ENCODE measurements around the gene DTYMK.

The DTYMK gene

DNA sequence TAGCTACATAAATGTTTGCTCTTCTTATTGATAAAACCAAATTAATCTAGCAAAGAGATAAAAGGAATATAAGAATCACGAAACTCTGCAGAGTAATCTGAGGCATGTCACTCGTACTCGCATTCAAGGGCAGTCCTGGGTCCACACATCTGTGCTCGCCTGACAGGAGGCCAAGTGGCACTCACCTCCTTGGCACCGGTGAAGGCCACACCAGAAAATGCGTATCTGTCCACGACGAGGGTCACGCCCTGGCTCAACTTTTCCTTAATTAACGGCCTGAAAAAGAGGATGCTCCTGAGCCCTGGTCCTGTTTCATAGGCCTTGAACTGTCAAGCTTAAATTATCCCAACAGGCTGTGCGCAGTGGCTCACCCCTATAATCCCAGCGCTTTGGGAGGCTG, 6.6 kb downstream of the DTYMK start:
- H3K4me1 ChIP-seq (ENCODE audit: control insufficient read depth, insufficient read depth, low read length, poor library complexity, severe bottlenecking), result peaks cover 11% of the 10 kb centered on the region
- H3K27ac ChIP-seq (ENCODE audit: low read depth, low read length, severe bottlenecking), result no peak overlapping the region
- peaks cover 88% of the 10 kb centered on the region for H3K36me3 ChIP-seq (ENCODE audit: control insufficient read depth, insufficient read depth, low read length)

DNA sequence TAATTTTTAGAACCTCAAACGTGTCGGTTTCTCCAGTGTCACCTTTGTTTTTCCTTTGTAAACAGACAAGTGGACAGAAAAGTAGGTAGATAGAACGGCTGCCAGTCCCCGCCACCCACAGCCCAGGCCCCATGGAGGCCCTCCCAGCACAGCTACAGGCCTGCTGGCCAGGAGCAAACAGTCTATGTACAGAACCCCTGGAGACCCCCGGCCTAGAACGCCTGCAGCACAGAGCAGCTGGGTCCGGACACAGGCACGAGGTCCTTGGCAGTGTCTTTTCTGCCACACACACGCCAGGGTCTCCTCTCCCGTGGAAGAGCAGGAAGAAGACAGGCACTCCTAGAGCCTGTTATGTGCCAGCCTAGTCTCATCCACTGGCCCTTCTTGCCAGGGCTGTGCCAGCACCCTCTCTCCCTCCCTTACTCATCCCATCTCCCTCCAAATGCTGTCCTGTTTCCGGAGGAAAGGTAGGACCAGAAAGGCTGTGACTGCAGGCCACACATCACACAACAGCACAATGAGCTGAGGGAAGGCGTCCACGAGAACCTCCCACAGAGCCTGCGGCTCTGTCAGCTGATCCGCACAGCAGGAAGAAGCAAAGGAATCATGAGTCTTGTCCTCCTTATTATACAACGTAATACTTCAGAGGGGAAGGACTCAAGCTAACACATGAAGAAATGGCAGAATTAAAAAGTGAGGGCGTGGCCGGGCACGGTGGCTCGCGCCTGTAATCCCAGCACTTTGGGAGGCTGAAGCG, 7.7 kb downstream of the DTYMK start:
- peaks cover 87% of the 10 kb centered on the region for H3K36me3 ChIP-seq (ENCODE audit: control insufficient read depth, insufficient read depth, low read length)
- H3K9me3 ChIP-seq (ENCODE audit: control insufficient read depth, low read length), result no peaks in the 10 kb centered on the region
- no peak overlapping the region for H3K4me3 ChIP-seq (ENCODE audit: extremely low read depth, insufficient read depth, low read length, poor library complexity, severe bottlenecking)
- no peak overlapping the region for H3K27ac ChIP-seq (ENCODE audit: low read depth, low read length, severe bottlenecking)
- WGBS, 2 experiments (ENCODE audit: insufficient coverage in 2 of 2), result 93 to 94% methylated on average over 19 to 22 of the region's 22 CpGs
- peaks cover 11% of the 10 kb centered on the region for H3K4me1 ChIP-seq (ENCODE audit: control insufficient read depth, insufficient read depth, low read length, poor library complexity, severe bottlenecking)

More for the DNA sequence above, 6.6 kb downstream of the DTYMK start:
- 95 to 97% methylated on average over 12 of the region's 12 CpGs for WGBS, 2 experiments (ENCODE audit: insufficient coverage in 2 of 2)
- no peaks in the 10 kb centered on the region for H3K9me3 ChIP-seq (ENCODE audit: control insufficient read depth, low read length)
- H3K4me3 ChIP-seq (ENCODE audit: extremely low read depth, insufficient read depth, low read length, poor library complexity, severe bottlenecking), result no peak overlapping the region

DNA sequence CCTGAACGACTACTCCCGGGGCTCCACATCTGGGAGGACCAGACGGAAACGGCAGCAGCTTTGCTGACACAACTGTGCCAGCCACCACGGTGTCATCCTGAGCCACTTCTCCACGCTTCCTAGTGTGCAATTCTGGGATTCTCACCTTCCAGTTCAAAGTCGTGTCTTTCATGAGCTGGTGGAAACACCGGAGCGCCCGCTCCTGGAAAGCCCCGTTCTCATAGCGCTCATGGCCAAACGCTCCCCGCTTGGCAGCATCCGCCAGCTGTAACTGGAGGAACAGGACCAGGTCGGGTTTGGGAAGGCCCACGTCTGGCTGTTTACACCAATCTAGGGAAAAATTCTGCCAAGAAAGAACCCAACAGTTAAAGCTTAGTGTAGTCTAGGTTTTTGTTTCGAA, 8.3 kb downstream of the DTYMK start:
- Histone ChIP-seq H3K4me1 (ENCODE audit: control insufficient read depth, insufficient read depth, low read length, poor library complexity, severe bottlenecking) (peaks cover 11% of the 10 kb centered on the region), H3K27ac (ENCODE audit: low read depth, low read length, severe bottlenecking) (no peak overlapping the region), H3K9me3 (ENCODE audit: control insufficient read depth, low read length) (no peaks in the 10 kb centered on the region), H3K4me3 (ENCODE audit: extremely low read depth, insufficient read depth, low read length, poor library complexity, severe bottlenecking) (no peak overlapping the region), H3K36me3 (ENCODE audit: control insufficient read depth, insufficient read depth, low read length) (peaks cover 84% of the 10 kb centered on the region)
- WGBS, 2 experiments (ENCODE audit: insufficient coverage in 2 of 2), result 95 to 96% methylated on average over 18 of the region's 18 CpGs

DNA sequence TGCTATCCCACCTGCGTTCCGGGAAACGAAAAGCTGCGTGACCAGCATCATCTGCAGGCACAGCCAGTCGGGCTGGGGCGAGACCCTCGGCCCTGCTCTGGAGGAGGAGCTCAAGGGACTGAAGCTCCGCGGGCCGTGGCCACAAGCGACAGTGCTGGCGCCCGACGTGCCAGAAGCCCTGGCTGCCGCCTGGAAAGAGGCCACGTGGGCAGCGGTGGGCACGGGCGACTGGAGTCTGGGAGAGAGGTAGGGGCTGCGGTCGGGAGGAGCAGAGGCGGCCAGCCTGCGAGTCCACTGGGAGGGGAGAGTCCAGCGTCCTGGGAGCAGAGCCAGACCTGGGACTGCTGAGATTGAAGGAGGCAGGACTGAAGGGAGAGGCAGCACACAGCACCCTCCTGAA, 9.2 kb downstream of the DTYMK start:
- peaks cover 78% of the 10 kb centered on the region for H3K36me3 ChIP-seq (ENCODE audit: control insufficient read depth, insufficient read depth, low read length)
- H3K27ac ChIP-seq (ENCODE audit: low read depth, low read length, severe bottlenecking), result no peak overlapping the region
- peaks cover 11% of the 10 kb centered on the region for H3K4me1 ChIP-seq (ENCODE audit: control insufficient read depth, insufficient read depth, low read length, poor library complexity, severe bottlenecking)
- no peak overlapping the region for H3K4me3 ChIP-seq (ENCODE audit: extremely low read depth, insufficient read depth, low read length, poor library complexity, severe bottlenecking)
- no peaks in the 10 kb centered on the region for H3K9me3 ChIP-seq (ENCODE audit: control insufficient read depth, low read length)
- WGBS, 2 experiments (ENCODE audit: insufficient coverage in 2 of 2), result 92 to 94% methylated on average over 21 to 24 of the region's 24 CpGs

DNA sequence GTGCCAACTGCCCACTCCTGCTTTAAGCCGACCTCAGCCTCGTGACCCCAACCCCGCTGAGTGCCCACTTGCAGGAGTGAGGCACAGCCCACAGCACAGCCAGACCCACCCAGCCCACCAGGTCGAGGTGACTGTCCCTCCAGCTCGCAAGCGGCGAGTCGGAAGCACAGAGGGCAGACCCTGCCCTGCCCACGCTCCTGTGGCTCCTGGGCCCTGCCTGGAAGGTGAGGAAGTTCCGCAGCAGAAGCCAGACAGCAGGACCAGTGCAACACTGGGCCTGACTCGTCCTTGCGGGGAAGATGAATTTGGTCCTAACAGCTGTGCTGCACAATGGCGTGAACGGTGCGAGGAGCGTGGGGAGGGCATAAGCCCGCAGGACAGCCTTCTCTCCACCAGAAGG, 9.9 kb downstream of the DTYMK start:
- no peaks in the 10 kb centered on the region for H3K9me3 ChIP-seq (ENCODE audit: control insufficient read depth, low read length)
- 94 to 95% methylated on average over 17 of the region's 17 CpGs for WGBS, 2 experiments (ENCODE audit: insufficient coverage in 2 of 2)
- H3K4me1 ChIP-seq (ENCODE audit: control insufficient read depth, insufficient read depth, low read length, poor library complexity, severe bottlenecking), result peaks cover 9% of the 10 kb centered on the region
- H3K36me3 ChIP-seq (ENCODE audit: control insufficient read depth, insufficient read depth, low read length), result peaks cover 77% of the 10 kb centered on the region
- no peak overlapping the region for H3K4me3 ChIP-seq (ENCODE audit: extremely low read depth, insufficient read depth, low read length, poor library complexity, severe bottlenecking)
- H3K27ac ChIP-seq (ENCODE audit: low read depth, low read length, severe bottlenecking), result no peak overlapping the region

DNA sequence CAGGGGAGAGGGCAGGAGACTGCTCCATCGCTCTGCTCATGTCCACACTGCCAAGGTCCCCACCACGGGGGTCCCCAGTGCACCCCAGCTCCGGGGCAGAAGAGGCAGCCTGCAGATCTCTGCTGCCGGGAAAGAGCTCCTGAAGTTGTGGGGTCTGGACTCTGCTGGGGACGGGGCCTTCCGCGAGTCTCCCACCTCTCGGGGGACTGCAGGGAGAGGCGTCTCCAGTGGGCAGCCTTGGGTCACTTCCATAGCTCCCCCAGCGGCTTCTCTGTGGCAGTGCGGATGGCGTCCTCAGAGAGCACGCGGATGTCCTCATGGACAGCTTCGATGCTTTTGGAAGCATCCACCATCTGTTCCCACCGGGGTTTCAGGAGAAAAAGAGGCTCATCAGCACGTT, 10.7 kb downstream of the DTYMK start:
- 87 to 94% methylated on average over 15 to 17 of the region's 17 CpGs for WGBS, 2 experiments (ENCODE audit: insufficient coverage in 2 of 2)
- peaks cover 77% of the 10 kb centered on the region for H3K36me3 ChIP-seq (ENCODE audit: control insufficient read depth, insufficient read depth, low read length)
- no peak overlapping the region for H3K4me3 ChIP-seq (ENCODE audit: extremely low read depth, insufficient read depth, low read length, poor library complexity, severe bottlenecking)
- H3K9me3 ChIP-seq (ENCODE audit: control insufficient read depth, low read length), result no peaks in the 10 kb centered on the region
- peaks cover 4% of the 10 kb centered on the region for H3K4me1 ChIP-seq (ENCODE audit: control insufficient read depth, insufficient read depth, low read length, poor library complexity, severe bottlenecking)
- no peak overlapping the region for H3K27ac ChIP-seq (ENCODE audit: low read depth, low read length, severe bottlenecking)

DNA sequence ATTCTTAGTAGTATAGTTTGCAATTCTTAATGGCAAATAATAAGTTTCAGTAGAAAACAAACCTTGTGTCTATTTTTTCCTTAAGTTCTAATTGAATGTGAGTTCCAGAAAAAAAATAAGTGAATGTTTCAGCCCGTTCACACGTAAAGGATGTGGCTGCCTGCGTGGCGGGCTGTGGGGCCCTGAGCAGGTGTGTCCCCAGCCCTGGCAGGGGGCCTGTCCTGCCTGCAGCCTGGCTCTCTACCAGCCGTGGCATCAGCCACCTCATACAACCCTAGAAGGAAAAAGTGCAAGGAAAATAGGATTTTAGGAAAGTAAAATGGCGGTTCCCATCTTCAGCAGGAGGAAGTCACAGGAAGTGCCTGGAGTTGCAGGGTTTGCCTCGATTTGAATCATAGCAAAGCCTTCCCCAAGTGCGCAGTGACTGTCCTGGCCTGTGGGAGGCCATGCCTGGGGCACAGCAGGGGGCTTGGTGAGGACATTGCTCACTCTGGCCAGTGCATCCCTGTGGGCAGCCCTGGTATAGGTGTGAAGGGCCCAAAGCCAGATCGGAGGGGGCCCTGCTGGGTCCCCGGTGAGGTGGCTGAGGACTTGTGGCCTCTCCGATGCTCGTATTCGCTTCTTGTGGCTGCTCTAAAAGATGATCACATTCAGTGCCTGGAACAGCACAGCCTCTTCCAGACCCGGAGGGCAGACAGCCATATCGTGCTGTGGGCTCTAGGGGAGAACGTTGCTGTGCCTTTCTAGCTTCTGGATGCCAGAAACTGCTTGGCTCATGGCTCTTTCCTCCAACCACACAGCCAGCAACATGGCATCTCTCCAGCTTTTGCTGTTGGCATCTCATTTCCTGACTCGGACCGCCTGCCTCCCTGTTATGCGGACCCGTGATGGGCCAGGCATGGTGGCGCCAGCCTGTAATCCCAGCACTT, 12.6 kb downstream of the DTYMK start:
- no peaks in the 10 kb centered on the region for H3K4me1 ChIP-seq (ENCODE audit: control insufficient read depth, insufficient read depth, low read length, poor library complexity, severe bottlenecking)
- no peak overlapping the region for H3K4me3 ChIP-seq (ENCODE audit: extremely low read depth, insufficient read depth, low read length, poor library complexity, severe bottlenecking)
- no peak overlapping the region for H3K27ac ChIP-seq (ENCODE audit: low read depth, low read length, severe bottlenecking)
- H3K9me3 ChIP-seq (ENCODE audit: control insufficient read depth, low read length), result no peaks in the 10 kb centered on the region
- WGBS, 2 experiments (ENCODE audit: insufficient coverage in 2 of 2), result 92 to 95% methylated on average over 18 to 20 of the region's 21 CpGs
- peaks cover 72% of the 10 kb centered on the region for H3K36me3 ChIP-seq (ENCODE audit: control insufficient read depth, insufficient read depth, low read length)

DNA sequence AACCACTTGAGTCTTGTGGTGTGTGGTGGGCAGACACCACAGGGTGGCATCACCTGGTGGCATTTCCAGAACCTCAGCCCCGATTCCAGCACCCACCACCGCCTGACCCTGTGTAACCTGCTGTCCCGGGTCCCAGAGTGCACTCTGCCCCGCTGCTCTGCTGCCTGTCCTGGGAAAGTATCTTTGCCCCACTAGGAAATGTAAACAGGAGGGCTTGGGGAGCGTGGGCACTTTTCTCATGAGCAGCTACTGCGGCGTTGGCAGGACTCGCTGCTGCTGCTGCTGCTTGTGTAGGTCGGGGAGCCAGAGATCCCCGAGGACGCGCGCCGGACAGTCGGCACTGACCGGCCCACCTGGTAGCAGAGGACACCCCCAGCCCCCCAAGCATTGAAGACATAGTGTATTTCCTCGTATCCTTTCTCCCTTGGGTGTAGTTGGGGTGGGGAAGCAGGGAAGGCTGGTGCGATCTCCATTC, 13.4 kb downstream of the DTYMK start:
- Histone ChIP-seq H3K27ac (ENCODE audit: low read depth, low read length, severe bottlenecking) (no peak overlapping the region), H3K4me3 (ENCODE audit: extremely low read depth, insufficient read depth, low read length, poor library complexity, severe bottlenecking) (no peak overlapping the region), H3K4me1 (ENCODE audit: control insufficient read depth, insufficient read depth, low read length, poor library complexity, severe bottlenecking) (no peaks in the 10 kb centered on the region), H3K9me3 (ENCODE audit: control insufficient read depth, low read length) (no peaks in the 10 kb centered on the region), H3K36me3 (ENCODE audit: control insufficient read depth, insufficient read depth, low read length) (peaks cover 72% of the 10 kb centered on the region)
- 92 to 94% methylated on average over 14 to 15 of the region's 18 CpGs for WGBS, 2 experiments (ENCODE audit: insufficient coverage in 2 of 2)

DNA sequence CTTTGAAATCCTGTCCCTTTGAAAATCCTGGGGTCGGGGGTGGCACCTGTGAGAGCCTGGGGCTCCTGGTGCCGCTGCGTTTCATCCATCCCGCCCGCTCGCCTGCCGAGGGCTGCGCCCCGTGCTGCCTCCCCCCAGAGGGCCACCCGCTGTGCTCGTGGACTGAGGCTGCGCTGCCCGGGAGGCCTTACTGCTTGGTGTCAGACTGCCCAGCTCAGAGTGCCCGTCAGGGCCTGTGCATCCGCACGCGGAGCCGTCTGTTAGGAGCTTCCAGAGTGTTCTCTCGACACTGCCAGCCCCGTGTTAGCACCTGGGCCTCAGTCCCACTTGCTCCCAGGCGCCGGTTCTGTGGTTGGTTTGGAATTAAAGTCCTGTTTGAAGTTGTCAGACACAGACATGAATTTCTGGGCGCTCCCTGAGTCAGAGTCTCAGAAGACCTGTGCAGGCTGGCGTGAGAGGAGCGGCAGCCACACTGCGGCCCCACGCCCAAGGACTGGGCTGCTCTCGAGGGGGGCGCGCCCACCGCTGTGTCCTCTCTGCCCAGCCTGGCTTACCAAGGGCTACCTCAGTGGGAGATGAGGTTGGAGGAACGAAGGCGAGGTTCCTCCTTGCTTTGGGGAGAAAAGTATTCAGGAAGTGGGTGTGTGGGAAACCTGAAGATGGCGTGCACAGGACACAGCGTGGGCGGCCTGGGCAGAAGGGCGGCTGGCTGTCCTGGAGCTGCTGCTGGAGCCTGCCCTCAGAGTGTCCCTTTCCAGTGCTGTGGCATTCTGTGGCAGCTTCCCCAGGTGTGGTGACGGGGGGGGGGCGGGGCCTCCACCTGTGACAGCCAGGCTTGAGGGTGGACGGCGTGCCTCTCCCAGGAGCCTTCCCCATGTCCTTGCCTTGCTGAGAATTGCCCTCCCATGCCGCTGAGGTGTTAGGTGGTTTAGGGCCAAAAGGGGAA, 14.1 kb downstream of the DTYMK start:
- Histone ChIP-seq H3K4me3 (ENCODE audit: extremely low read depth, insufficient read depth, low read length, poor library complexity, severe bottlenecking) (no peak overlapping the region), H3K27ac (ENCODE audit: low read depth, low read length, severe bottlenecking) (no peak overlapping the region), H3K9me3 (ENCODE audit: control insufficient read depth, low read length) (no peaks in the 10 kb centered on the region), H3K36me3 (ENCODE audit: control insufficient read depth, insufficient read depth, low read length) (peaks cover 74% of the 10 kb centered on the region), H3K4me1 (ENCODE audit: control insufficient read depth, insufficient read depth, low read length, poor library complexity, severe bottlenecking) (no peaks in the 10 kb centered on the region)
- 93 to 97% methylated on average over 34 to 37 of the region's 42 CpGs for WGBS, 2 experiments (ENCODE audit: insufficient coverage in 2 of 2)

Measured in mesodermal cell (in vitro differentiated cells).